H1 (cell line): Measurements from ENCODE around the gene TNS1. TPM values are rescaled to one million over a fixed set of nuclear protein-coding genes. Genes with fewer than 3 reads are reported as not detected.

Source experiments
- CTCF ChIA-PET: fragments of 300-600 bp; sonication (Branson Sonifier 250); formaldehyde crosslinking; loops from one replicate; lab custom pipeline; 2021; ENCODE audit not compliant: partially characterized antibody; lab: Charles Lee
- POLR2A ChIA-PET: fragments of 300-600 bp; sonication (Branson Sonifier 250); formaldehyde crosslinking; loops from one replicate; lab custom pipeline; 2021; ENCODE audit warnings: inconsistent platforms; ENCODE audit not compliant: partially characterized antibody; lab: Charles Lee
- DNase-seq, 2 experiments: peaks; one replicate each; pipeline versions ENCODE4 v3.0.0 to v3.0.0-alpha.2; 2010 to 2022; ENCODE audit warnings: low spot score in 2 of 2, low read depth in 1 of 2, mixed read lengths in 1 of 2
- FAIRE-seq: peaks from 2 replicates; lab custom pipeline; 2011; peaks lifted over from hg19 to GRCh38; lab: Jason Lieb, UNC
- H2AFZ ChIP-seq: 2 replicates; pipeline ENCODE4 v1.8.1; 2012; ENCODE audit warnings: low read length, inconsistent platforms
- H2AK5ac ChIP-seq: 2 replicates; pipeline ENCODE4 v1.6.1; 2013; ENCODE audit warnings: low read depth, low read length
- H2BK120ac ChIP-seq: replicated peaks from 2 replicates; pipeline ENCODE3; 2013; ENCODE audit warnings: low read depth, low read length, inconsistent platforms
- H2BK12ac ChIP-seq: 2 replicates; pipeline ENCODE4 v1.6.1; 2013; ENCODE audit warnings: low read depth, low read length
- H2BK15ac ChIP-seq: 2 replicates; pipeline ENCODE4 v1.6.1; 2013; ENCODE audit warnings: low read length
- H2BK20ac ChIP-seq: 2 replicates; pipeline ENCODE4 v1.6.1; 2013; ENCODE audit warnings: low read length
- H2BK5ac ChIP-seq: 2 replicates; pipeline ENCODE4 v1.6.1; 2013; ENCODE audit warnings: low read depth, low read length
- H3K14ac ChIP-seq: 2 replicates; pipeline ENCODE4 v1.6.1; 2013; ENCODE audit warnings: inconsistent platforms; ENCODE audit not compliant: insufficient read length
- H3K18ac ChIP-seq: 2 replicates; pipeline ENCODE4 v1.6.1; 2013; ENCODE audit warnings: low read length; ENCODE audit errors: extremely low read depth
- H3K23ac ChIP-seq: 2 replicates; pipeline ENCODE4 v1.6.1; 2013; ENCODE audit warnings: inconsistent platforms; ENCODE audit not compliant: insufficient read length
- H3K23me2 ChIP-seq: 2 replicates; pipeline ENCODE4 v1.6.1; 2013; ENCODE audit warnings: low read depth, low read length
- H3K27ac ChIP-seq: 2 replicates; pipeline ENCODE4 v1.6.1; 2011; ENCODE audit warnings: low read depth, low read length, inconsistent platforms
- H3K27me3 ChIP-seq, 4 experiments: replicated peaks in 1 of 4; 1 replicate in 1 of 4; 2 replicates in 3 of 4; pipeline versions ENCODE4 v1.6.1 to v1.8.1; 2011 to 2013; ENCODE audit warnings: low read length in 3 of 4, mild to moderate bottlenecking in 3 of 4, inconsistent platforms in 2 of 4, mixed read lengths in 2 of 4, moderate library complexity in 1 of 4; ENCODE audit not compliant: control insufficient read depth in 3 of 4, insufficient read depth in 3 of 4; ENCODE audit errors: extremely low read depth in 1 of 4
- H3K36me3 ChIP-seq, 4 experiments: 2 replicates each; pipeline versions ENCODE4 v1.6.1 to v1.8.1; 2011 to 2013; ENCODE audit warnings: mild to moderate bottlenecking in 4 of 4, low read length in 3 of 4, moderate library complexity in 2 of 4, control low read depth in 1 of 4, inconsistent platforms in 1 of 4; ENCODE audit not compliant: insufficient read depth in 4 of 4, control insufficient read depth in 2 of 4
- H3K4ac ChIP-seq: replicated peaks from 2 replicates; pipeline ENCODE3; 2013; ENCODE audit warnings: low read length, low read depth, mixed read lengths, inconsistent platforms; ENCODE audit not compliant: insufficient read length
- H3K4me1 ChIP-seq, 4 experiments: replicated peaks in 1 of 4; 1 replicate in 1 of 4; 2 replicates in 3 of 4; pipeline versions ENCODE4 v1.6.1 to v1.8.1; 2011 to 2013; ENCODE audit warnings: low read length in 3 of 4, inconsistent platforms in 2 of 4, mixed read lengths in 1 of 4; ENCODE audit not compliant: insufficient read depth in 4 of 4, control insufficient read depth in 3 of 4
- H3K4me2 ChIP-seq, 2 experiments: 2 replicates each; pipeline versions ENCODE4 v1.6.1 to v1.8.1; 2011 to 2013; ENCODE audit warnings: low read depth in 2 of 2, low read length in 2 of 2, control low read depth in 1 of 2, inconsistent platforms in 1 of 2, mild to moderate bottlenecking in 1 of 2; ENCODE audit not compliant: insufficient read depth in 1 of 2
- H3K4me3 ChIP-seq, 4 experiments: fragments of 200-600, 300-600 bp in 1 of 4; sonication (generic), shearing (Covaris generic), sonication (Bioruptor Twin) in 1 of 4; 2 replicates each; pipeline versions ENCODE4 v1.5.1 to v1.8.1; 2011 to 2016; ENCODE audit warnings: low read length in 4 of 4, low read depth in 3 of 4, control low read depth in 2 of 4, inconsistent platforms in 2 of 4, mild to moderate bottlenecking in 2 of 4, mixed read lengths in 1 of 4, moderate library complexity in 1 of 4; ENCODE audit not compliant: insufficient read depth in 2 of 4; ENCODE audit errors: extremely low read depth in 1 of 4
- H3K56ac ChIP-seq: replicated peaks from 2 replicates; pipeline ENCODE3; 2013; ENCODE audit warnings: low read depth, mild to moderate bottlenecking, mixed read lengths, low read length, inconsistent platforms; ENCODE audit not compliant: insufficient read length
- H3K79me1 ChIP-seq: 2 replicates; pipeline ENCODE4 v1.6.1; 2013; ENCODE audit warnings: low read depth, low read length, control low read depth
- H3K79me2 ChIP-seq, 2 experiments: 2 replicates each; pipeline versions ENCODE4 v1.6.1 to v1.8.1; 2012 to 2013; ENCODE audit warnings: low read length in 2 of 2, mild to moderate bottlenecking in 2 of 2, inconsistent platforms in 1 of 2; ENCODE audit not compliant: insufficient read depth in 2 of 2, control insufficient read depth in 1 of 2
- H3K9ac ChIP-seq, 4 experiments: replicated peaks in 1 of 4; 1 replicate in 1 of 4; 2 replicates in 3 of 4; pipeline versions ENCODE4 v1.6.1 to v1.8.1; 2011 to 2013; ENCODE audit warnings: low read depth in 3 of 4, low read length in 3 of 4, control low read depth in 2 of 4, mild to moderate bottlenecking in 2 of 4, moderate library complexity in 2 of 4, inconsistent platforms in 1 of 4; ENCODE audit errors: extremely low read depth in 1 of 4
- H3K9me3 ChIP-seq, 2 experiments: 2 replicates each; pipeline versions ENCODE4 v1.6.1 to v1.8.1; 2012 to 2013; ENCODE audit warnings: mild to moderate bottlenecking in 2 of 2, moderate library complexity in 2 of 2, control low read depth in 1 of 2, inconsistent platforms in 1 of 2, low read depth in 1 of 2, low read length in 1 of 2, mixed read lengths in 1 of 2; ENCODE audit not compliant: insufficient read depth in 2 of 2
- H4K20me1 ChIP-seq, 2 experiments: replicated peaks in 1 of 2; 2 replicates each; pipeline versions ENCODE3 to v1.8.1; 2011 to 2013; ENCODE audit warnings: inconsistent platforms in 2 of 2, low read length in 2 of 2, mild to moderate bottlenecking in 1 of 2; ENCODE audit not compliant: insufficient read depth in 2 of 2, control insufficient read depth in 1 of 2
- H4K5ac ChIP-seq: 2 replicates; pipeline ENCODE4 v1.6.1; 2013; ENCODE audit warnings: low read length, low read depth, mixed read lengths, inconsistent platforms; ENCODE audit not compliant: insufficient read length
- H4K8ac ChIP-seq: 2 replicates; pipeline ENCODE4 v1.8.0; 2013; ENCODE audit warnings: mild to moderate bottlenecking, moderate library complexity, low read length, inconsistent platforms; ENCODE audit not compliant: insufficient read depth; ENCODE audit errors: extremely low read depth
- H4K91ac ChIP-seq: replicated peaks from 2 replicates; pipeline ENCODE3; 2013; ENCODE audit warnings: low read length, mixed read lengths, inconsistent platforms; ENCODE audit not compliant: insufficient read length
- CHD2 ChIP-seq: IDR thresholded peaks from 2 replicates; pipeline ENCODE4 v1.6.1; 2012; ENCODE audit warnings: low read length, improper control_type of control experiment
- CREB1 ChIP-seq: IDR thresholded peaks from 2 replicates; pipeline ENCODE4 v1.6.1; 2012; ENCODE audit warnings: inconsistent platforms
- GABPA ChIP-seq: IDR thresholded peaks from 2 replicates; pipeline ENCODE4 v1.6.1; 2011; ENCODE audit warnings: mild to moderate bottlenecking, low read length, moderate library complexity, borderline replicate concordance; ENCODE audit not compliant: insufficient read depth
- KDM5A ChIP-seq: fragments of 200-600 bp; IDR thresholded peaks from 2 replicates; pipeline ENCODE4 v1.7.1; 2012; ENCODE audit warnings: mild to moderate bottlenecking, low read length, inconsistent platforms, mixed read lengths
- NANOG ChIP-seq: IDR thresholded peaks from 2 replicates; pipeline ENCODE4 v1.6.1; 2011; ENCODE audit warnings: low read length, low read depth, mild to moderate bottlenecking, inconsistent platforms; ENCODE audit not compliant: insufficient read depth, poor library complexity, severe bottlenecking
- POLR2AphosphoS5 ChIP-seq: IDR thresholded peaks from 2 replicates; pipeline ENCODE4 v1.6.1; 2011; ENCODE audit warnings: low read depth, low read length
- RXRA ChIP-seq: IDR thresholded peaks from 2 replicates; pipeline ENCODE4 v1.6.1; 2011; ENCODE audit warnings: low read depth, mild to moderate bottlenecking, low read length, moderate library complexity; ENCODE audit not compliant: insufficient read depth
- SIRT6 ChIP-seq: IDR thresholded peaks from one replicate; pipeline ENCODE4 v1.7.1; 2012; ENCODE audit warnings: low read length, inconsistent platforms
- SP2 ChIP-seq: IDR thresholded peaks from 2 replicates; pipeline ENCODE4 v1.6.1; 2012; ENCODE audit warnings: mild to moderate bottlenecking, low read length, inconsistent platforms
- WGBS, 2 experiments: shearing (Covaris generic) in 1 of 2; methylation state at CpG; one replicate each; pipeline versions ENCODE4 v1.1.6 to v1.1.7; 2013 to 2015; ENCODE audit warnings: low lambda C conversion rate in 2 of 2, mixed read lengths in 2 of 2, inconsistent platforms in 1 of 2, low coverage in 1 of 2, missing lambda C conversion rate in 1 of 2; ENCODE audit not compliant: insufficient replicate concordance in 2 of 2, insufficient coverage in 1 of 2, insufficient read length in 1 of 2; ENCODE audit errors: extremely low coverage in 1 of 2, missing lambda C conversion rate in 1 of 2; 5-methylcytosine and 5-hydroxymethylcytosine counted together
- polyA plus RNA-seq, 7 experiments: library from polyadenylated mRNA; depleted of rRNA in 3 of 7; stranded (reverse) in 5 of 7; unstranded in 2 of 7; fragments of >200 nt in 5 of 7; fragments of 200-250 nt in 2 of 7; gene quantifications; 1 replicate in 5 of 7; 2 replicates in 1 of 7; 4 replicates in 1 of 7; pipeline versions ENCODE4 v1.2.1 to v1.2.3, GENCODE V29; 2011 to 2013; ENCODE audit warnings: missing spikeins in 2 of 7, mixed read lengths in 2 of 7
- total RNA-seq: library from RNA; stranded (reverse); fragmentation: NEBNext Ultra II Directional; extraction: Animal tissue kit (Norgen Biotek cat#: 25700); gene quantifications from 2 replicates; pipeline ENCODE4 v1.2.1, GENCODE V29; 2021
- TF ChIP-seq, protein P1 (sequence below): IDR thresholded peaks from 2 replicates; pipeline ENCODE4 v1.6.1; 2012; ENCODE audit warnings: low read length, inconsistent platforms
- TF ChIP-seq, protein P2 (sequence below): IDR thresholded peaks from 2 replicates; pipeline ENCODE4 v1.6.1; 2012; ENCODE audit warnings: inconsistent platforms

Gene TNS1
- total and polyA plus RNA-seq, 2 of the 8 experiments (the other 6 are each of a cell fraction or from before 2014, with no cell fraction given): 1.5 to 5.1 TPM

DNA sequence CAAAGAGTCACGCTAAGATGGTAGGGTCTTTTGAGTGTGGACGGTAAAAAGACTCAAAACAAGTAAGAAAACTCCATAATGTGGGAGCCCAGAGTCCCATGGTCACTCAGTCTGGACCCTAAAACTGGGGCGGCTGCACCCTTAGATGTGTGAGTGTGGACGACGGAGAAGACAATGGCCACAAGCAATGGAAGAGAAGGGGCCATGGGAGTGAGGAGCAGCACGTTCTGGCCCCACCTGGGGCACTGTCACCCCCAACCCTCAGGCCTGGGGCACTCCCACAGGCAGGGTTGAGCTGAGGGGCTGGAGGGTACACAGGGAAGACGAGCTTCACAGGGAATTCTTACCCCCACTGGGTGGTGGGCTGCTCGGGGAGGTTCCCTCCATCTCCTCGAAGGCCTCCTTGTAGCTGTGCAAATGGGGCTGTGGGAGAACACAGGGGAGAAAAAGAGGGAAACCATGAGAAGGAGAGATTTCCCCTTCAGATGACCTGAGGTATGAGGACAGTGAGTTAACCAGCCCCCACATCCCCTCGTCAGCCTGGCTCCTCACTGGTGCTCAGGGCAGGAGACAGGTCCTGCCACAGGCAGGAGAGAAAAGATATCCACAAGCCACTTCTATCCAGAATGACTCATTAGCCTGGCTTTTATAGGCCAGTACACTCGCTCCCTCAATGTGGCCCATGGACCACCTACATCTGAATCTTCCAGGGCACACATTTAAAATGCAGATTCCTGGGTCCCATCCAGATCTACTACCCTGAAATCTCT is 167.9 kb downstream of the TNS1 start:
- Histone ChIP-seq H3K9me3 (no peaks in the 10 kb centered on the region), H3K18ac (no peak overlapping the region), H2BK20ac (no peak overlapping the region), H2BK5ac (no peak overlapping the region), H3K27ac (no peak overlapping the region), H4K20me1 (no peaks in the 10 kb centered on the region), H3K9ac (no peak overlapping the region), H3K4me3 (no peak overlapping the region), H3K23me2 (no peaks in the 10 kb centered on the region; the same call in 1 of the 2 replicates), H3K14ac (no peak overlapping the region), H3K27me3 (no peaks in the 10 kb centered on the region), H3K4me2 (no peak overlapping the region), H3K56ac (no peak overlapping the region), H2BK120ac (no peak overlapping the region), H4K91ac (no peak overlapping the region), H3K79me1 (no peaks in the 10 kb centered on the region), H3K79me2 (no peaks in the 10 kb centered on the region), H3K36me3 (no peaks in the 10 kb centered on the region), H2BK12ac (no peak overlapping the region), H3K4me1 (peaks cover 0 to 9% (median 6%) of the 10 kb centered on the region in 4 experiments; a peak in 5 of 7 replicates), H2AK5ac (no peak overlapping the region), H3K23ac (no peak overlapping the region), H4K8ac (no peak overlapping the region), H2AFZ (no peak overlapping the region), H4K5ac (no peak overlapping the region), H2BK15ac (no peak overlapping the region), H3K4ac (no peak overlapping the region)
- 91% methylated on average over 10 of the region's 11 CpGs; no CpG with 5 or more reads in 1 of the 2 experiments for WGBS, 2 experiments
- FAIRE-seq: no peak
- CTCF ChIA-PET: interaction anchor here (0.6 to 3.6 kb wide), 12 partner anchors 10 to 71 kb away, joined by 3 to 25 read pairs (median 6); no protein-coding TSS in a partner anchor
- no peak for DNase-seq
- POLR2A ChIA-PET: interaction anchor here (1.6 kb wide), 1 partner anchor 11 kb away, joined by 3 read pairs; no protein-coding TSS in a partner anchor
- TF ChIP-seq GABPA: no peak
- TF ChIP-seq POLR2AphosphoS5: no peak
- TF ChIP-seq NANOG: no peak
- TF ChIP-seq, protein P1, sequence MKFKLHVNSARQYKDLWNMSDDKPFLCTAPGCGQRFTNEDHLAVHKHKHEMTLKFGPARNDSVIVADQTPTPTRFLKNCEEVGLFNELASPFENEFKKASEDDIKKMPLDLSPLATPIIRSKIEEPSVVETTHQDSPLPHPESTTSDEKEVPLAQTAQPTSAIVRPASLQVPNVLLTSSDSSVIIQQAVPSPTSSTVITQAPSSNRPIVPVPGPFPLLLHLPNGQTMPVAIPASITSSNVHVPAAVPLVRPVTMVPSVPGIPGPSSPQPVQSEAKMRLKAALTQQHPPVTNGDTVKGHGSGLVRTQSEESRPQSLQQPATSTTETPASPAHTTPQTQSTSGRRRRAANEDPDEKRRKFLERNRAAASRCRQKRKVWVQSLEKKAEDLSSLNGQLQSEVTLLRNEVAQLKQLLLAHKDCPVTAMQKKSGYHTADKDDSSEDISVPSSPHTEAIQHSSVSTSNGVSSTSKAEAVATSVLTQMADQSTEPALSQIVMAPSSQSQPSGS: no peak
- no peak for TF ChIP-seq CREB1
- TF ChIP-seq, protein P2, sequence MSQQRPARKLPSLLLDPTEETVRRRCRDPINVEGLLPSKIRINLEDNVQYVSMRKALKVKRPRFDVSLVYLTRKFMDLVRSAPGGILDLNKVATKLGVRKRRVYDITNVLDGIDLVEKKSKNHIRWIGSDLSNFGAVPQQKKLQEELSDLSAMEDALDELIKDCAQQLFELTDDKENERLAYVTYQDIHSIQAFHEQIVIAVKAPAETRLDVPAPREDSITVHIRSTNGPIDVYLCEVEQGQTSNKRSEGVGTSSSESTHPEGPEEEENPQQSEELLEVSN: no peak
- TF ChIP-seq SP2: no peak
- TF ChIP-seq RXRA: no peak
- TF ChIP-seq SIRT6: no peak
- TF ChIP-seq KDM5A: no peak
- TF ChIP-seq CHD2: no peak
